Left lung (tissue), 10 donors: ENCODE measurements around the gene CCDC197. TPM values are rescaled to one million over a fixed set of nuclear protein-coding genes. Genes with fewer than 3 reads are reported as not detected.

Source experiments
- ATAC-seq: fragments of 200-7000 bp; cut with Tn5 transposase; one replicate; pipeline ENCODE4 v1.9.1; 2020; ENCODE audit warnings: moderate library complexity
- DNase-seq, 4 donors: peaks; one replicate each; pipeline ENCODE4 v3.0.0-alpha.2; 2013 to 2020
- H3K27ac ChIP-seq, 2 donors: fragments of 200-600 bp; sonication (generic) in 1 of 2; one replicate each; pipeline versions ENCODE4 v1.5.0 to v1.8.0; 2020 to 2021
- H3K27me3 ChIP-seq, 2 donors: fragments of 200-600 bp; sonication (generic) in 1 of 2; one replicate each; pipeline versions ENCODE4 v1.5.0 to v1.8.0; 2020 to 2021
- H3K36me3 ChIP-seq, 2 donors: fragments of 200-600 bp; sonication (generic) in 1 of 2; one replicate each; pipeline versions ENCODE4 v1.5.0 to v1.8.0; 2020 to 2021
- H3K4me1 ChIP-seq, 2 donors: fragments of 200-600 bp; one replicate each; pipeline ENCODE4 v1.8.0; 2021
- H3K4me3 ChIP-seq, 2 donors: fragments of 200-600 bp; sonication (generic) in 1 of 2; one replicate each; pipeline versions ENCODE4 v1.5.0 to v1.8.0; 2020 to 2021; ENCODE audit warnings: mild to moderate bottlenecking in 1 of 2
- H3K9me3 ChIP-seq, 2 donors: fragments of 200-600 bp; sonication (generic) in 1 of 2; one replicate each; pipeline versions ENCODE4 v1.5.0 to v1.8.0; 2020 to 2021
- CTCF ChIP-seq, 2 donors: fragments of 200-600 bp; sonication (generic) in 1 of 2; IDR thresholded peaks; one replicate each; pipeline versions ENCODE4 v1.5.0 to v1.8.0; 2021; ENCODE audit warnings: antibody characterized with exemption in 2 of 2
- intact Hi-C, 2 donors: fragments of 100-400 bp; cut with DNase I; formaldehyde crosslinking; loops; one replicate each; pipeline versions ENCODE4 v1.11.2 to v1.14.2; 2022
- polyA plus RNA-seq, 6 donors: library from polyadenylated mRNA; unstranded; fragments of 120-200 nt; gene quantifications; one replicate each; pipeline ENCODE4 v1.2.1, GENCODE V29; 2013; ENCODE audit not compliant: insufficient read length in 6 of 6
- total RNA-seq, 2 donors: library from RNA; stranded (reverse); fragmentation: NEBNext Ultra II Directional; extraction: Animal tissue kit (Norgen Biotek cat#: 25700); gene quantifications; one replicate each; pipeline ENCODE4 v1.2.1, GENCODE V29; 2021
- donor health status: DM: no; HTN: yes; CAD: no.
- donor health status: DM: no; HTN: no; CAD: no.

Gene CCDC197
- total and polyA plus RNA-seq, 8 donors: not detected

- Histone ChIP-seq H3K27ac (no peak overlapping the region), H3K36me3 (no peaks in the 10 kb centered on the region), H3K27me3 (peaks cover 0 to 41% of the 10 kb centered on the region in 2 donors), H3K4me1 (no peaks in the 10 kb centered on the region), H3K4me3 (no peak overlapping the region), H3K9me3 (no peaks in the 10 kb centered on the region)
- TF ChIP-seq CTCF (IDR thresholded peaks at IDR 0.05): no peak
- ATAC-seq (no peak), DNase-seq (no peak)
- intact Hi-C loops: loop anchor here in 1 of 2 donors (5.0 kb wide), 1 partner anchor 59 kb away; no protein-coding TSS in a partner anchor
Observed at GRCh38 chr14:94001016-94001415, 3.9 kb downstream of the CCDC197 start.

- ATAC-seq (peak; percentile 97), DNase-seq (peak; percentile 50 to 81 (median 68))
- H3K4me1 ChIP-seq: no peaks in the 10 kb centered on the region
- H3K36me3 ChIP-seq: no peaks in the 10 kb centered on the region
- no peaks in the 10 kb centered on the region for H3K9me3 ChIP-seq
- no peak overlapping the region for H3K27ac ChIP-seq
- intact Hi-C loops: loop anchor here in 1 of 2 donors (5.0 kb wide), 1 partner anchor 59 kb away; no protein-coding TSS in a partner anchor
- peaks cover 0 to 33% of the 10 kb centered on the region in 2 donors for H3K27me3 ChIP-seq
- no peak overlapping the region for H3K4me3 ChIP-seq
- TF ChIP-seq CTCF (IDR thresholded peaks at IDR 0.05): peak; percentile 90 to 95
Observed at GRCh38 chr14:94001501-94002396, 4.6 kb downstream of the CCDC197 start.

- H3K27me3 ChIP-seq: peaks cover 0 to 28% of the 10 kb centered on the region in 2 donors
- H3K9me3 ChIP-seq: no peaks in the 10 kb centered on the region
- intact Hi-C loops: loop anchor here in 1 of 2 donors (5.0 kb wide), 1 partner anchor 61 kb away; no protein-coding TSS in a partner anchor
- no peak overlapping the region for H3K4me3 ChIP-seq
- ATAC-seq (no peak), DNase-seq (no peak)
- no peaks in the 10 kb centered on the region for H3K4me1 ChIP-seq
- H3K36me3 ChIP-seq: no peaks in the 10 kb centered on the region
- no peak overlapping the region for H3K27ac ChIP-seq
- no peak for TF ChIP-seq CTCF (IDR thresholded peaks at IDR 0.05)
Observed at GRCh38 chr14:94003397-94003796, 6.3 kb downstream of the CCDC197 start.

DNA sequence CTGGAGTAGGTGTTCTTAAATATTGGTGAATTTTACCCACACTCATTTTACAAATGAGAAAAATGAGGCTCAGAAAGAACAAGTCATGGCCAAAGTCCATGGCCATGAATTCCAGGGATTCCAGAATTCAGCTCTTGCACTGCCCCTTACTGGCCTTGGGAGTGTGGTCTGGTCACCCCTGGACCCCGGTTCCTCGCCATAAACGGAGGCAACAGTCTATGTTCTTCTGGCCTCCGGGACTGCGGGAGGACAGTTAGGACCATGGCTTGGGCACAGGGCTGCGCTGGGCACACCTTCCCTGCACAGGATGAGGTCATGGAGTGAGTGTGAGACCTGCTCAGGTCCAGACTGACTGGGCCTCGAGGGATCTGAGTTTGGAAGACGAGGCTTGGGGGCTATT is 6.9 kb downstream of the CCDC197 start:
- DNase-seq: no peak
- H3K36me3 ChIP-seq: no peaks in the 10 kb centered on the region
- no peaks in the 10 kb centered on the region for H3K9me3 ChIP-seq
- TF ChIP-seq CTCF (IDR thresholded peaks at IDR 0.05): no peak
- no peaks in the 10 kb centered on the region for H3K4me1 ChIP-seq
- peaks cover 0 to 28% of the 10 kb centered on the region in 2 donors for H3K27me3 ChIP-seq
- no peak overlapping the region for H3K4me3 ChIP-seq
- intact Hi-C loops: loop anchor here in 1 of 2 donors (5.0 kb wide), 1 partner anchor 62 kb away; no protein-coding TSS in a partner anchor
- no peak overlapping the region for H3K27ac ChIP-seq
- ATAC-seq: no peak

DNA sequence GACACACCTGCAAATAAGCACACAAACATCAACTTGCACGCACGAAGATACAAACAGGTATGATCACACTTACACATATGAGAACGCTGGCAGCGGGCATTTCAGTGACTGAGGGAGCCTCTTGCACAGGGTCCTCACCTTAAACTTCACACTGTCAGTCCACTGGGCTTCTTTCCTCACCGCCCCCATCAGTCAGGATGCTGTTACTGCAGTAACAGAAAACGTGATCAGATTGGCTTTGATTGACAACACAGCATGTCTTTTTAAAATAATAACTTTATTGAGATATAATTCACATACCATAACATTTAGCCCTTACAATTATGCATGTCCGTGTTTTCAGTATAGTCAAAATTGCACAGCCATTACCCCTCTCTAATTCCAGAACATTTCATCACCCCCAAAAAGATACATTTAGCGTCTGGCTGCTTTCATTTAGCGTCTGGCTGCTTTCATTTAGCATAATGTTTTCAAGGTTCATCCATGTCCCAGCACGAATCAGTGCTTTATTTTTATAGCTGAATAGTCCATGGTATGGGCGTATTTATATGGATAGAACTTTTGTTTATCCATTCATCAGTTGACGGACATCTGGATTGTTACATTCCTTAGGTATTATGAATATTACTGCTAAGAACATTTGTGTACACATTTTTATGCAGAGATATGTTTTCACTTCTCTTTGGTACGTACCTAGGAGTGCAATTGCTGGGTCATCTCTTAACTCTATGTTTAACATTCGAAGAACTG is 8.4 kb downstream of the CCDC197 start:
- ATAC-seq (no peak), DNase-seq (peak in 1 of 4 donors; percentile 5)
- TF ChIP-seq CTCF (IDR thresholded peaks at IDR 0.05): peak; percentile 11 to 18
- Histone ChIP-seq H3K4me3 (no peak overlapping the region), H3K36me3 (no peaks in the 10 kb centered on the region), H3K27ac (no peak overlapping the region), H3K4me1 (no peaks in the 10 kb centered on the region), H3K9me3 (no peaks in the 10 kb centered on the region), H3K27me3 (peaks cover 0 to 27% of the 10 kb centered on the region in 2 donors)
- intact Hi-C loops: no loop called here
